Adrenal gland (tissue), 12 donors: ENCODE data around the gene GNL3L. TPM values are rescaled to one million over a fixed set of nuclear protein-coding genes. Genes with fewer than 3 reads are reported as not detected.
"Not testable (repeated sequence)": the region's sequence is repeated elsewhere in the genome, so short reads cannot be mapped to it uniquely, and the experiment has no call there.

Source experiments
- DNase-seq, 7 donors: peaks; one replicate each; pipeline ENCODE4 v3.0.0-alpha.2; 2019 to 2020
- H3K27ac ChIP-seq, 5 donors: fragments of 200-600 bp; sonication (generic) in 4 of 5; 1 replicate in 3 of 5; 2 replicates in 2 of 5; pipeline versions ENCODE4 v1.5.1 to v1.8.0; 2016 to 2020; ENCODE audit warnings: mild to moderate bottlenecking in 1 of 5
- H3K27me3 ChIP-seq: fragments of 200-600 bp; 2 replicates; pipeline ENCODE4 v1.8.0; 2021
- H3K36me3 ChIP-seq, 2 donors: fragments of 200-600 bp; replicated peaks in 1 of 2; 1 replicate in 1 of 2; 2 replicates in 1 of 2; pipeline versions ENCODE4 v1.5.1 to v1.8.0; 2018 to 2022
- H3K4me1 ChIP-seq, 2 donors: fragments of 200-600 bp; replicated peaks in 1 of 2; 1 replicate in 1 of 2; 2 replicates in 1 of 2; pipeline versions ENCODE4 v1.5.1 to v1.8.0; 2018 to 2021
- H3K4me3 ChIP-seq, 4 donors: fragments of 200-600 bp; sonication (generic) in 3 of 4; one replicate each; pipeline ENCODE4 v1.5.1; 2016 to 2018
- H3K9me3 ChIP-seq, 3 donors: fragments of 200-600 bp; sonication (generic) in 1 of 3; replicated peaks in 1 of 3; 1 replicate in 2 of 3; 2 replicates in 1 of 3; pipeline versions ENCODE4 v1.5.1 to v1.8.0; 2016 to 2021
- CTCF ChIP-seq, 6 experiments: fragments of 450-650 bp in 4 of 6; fragments of 200-600 bp in 2 of 6; sonication (generic) in 1 of 6; IDR thresholded peaks; 1 replicate in 5 of 6; 2 replicates in 1 of 6; pipeline versions ENCODE4 v1.5.1 to v1.8.0; 2016 to 2021; ENCODE audit warnings: antibody characterized with exemption in 6 of 6, mild to moderate bottlenecking in 2 of 6, moderate library complexity in 1 of 6
- POLR2A ChIP-seq, 2 donors: fragments of 450-650 bp; IDR thresholded peaks; one replicate each; pipeline ENCODE4 v1.6.1; 2017; ENCODE audit warnings: antibody characterized with exemption in 2 of 2, mild to moderate bottlenecking in 2 of 2, moderate library complexity in 1 of 2
- WGBS, 4 donors: extraction: QIAGEN DNeasy Blood & Tissue Kit in 2 of 4; methylation state at CpG; one replicate each; pipeline versions ENCODE4 v1.1.5 to v1.1.7; 2013 to 2017; 5-methylcytosine and 5-hydroxymethylcytosine counted together
- intact Hi-C, 2 donors: fragments of 100-400 bp; cut with DNase I; formaldehyde crosslinking; loops; one replicate each; pipeline versions ENCODE4 v1.14.1 to v1.15.0; 2022 to 2023
- polyA plus RNA-seq, 3 donors: library from polyadenylated mRNA; stranded (reverse); fragments of 200-250 nt in 2 of 3; fragments of 350-450 nt in 1 of 3; fragmentation: Illumina TruSeq in 1 of 3; extraction: RNeasy Lipid Tissue Mini Kit (QIAGEN cat#74804) in 1 of 3; gene quantifications; one replicate each; pipeline ENCODE4 v1.2.3, GENCODE V29; 2013 to 2014
- total RNA-seq, 9 donors: library from RNA; depleted of rRNA in 4 of 9; stranded (reverse); fragments of >200 nt in 4 of 9; fragments of 120-200 nt in 1 of 9; fragmentation: NEBNext Ultra II Directional in 1 of 9; extraction: Animal tissue kit (Norgen Biotek cat#: 25700) in 1 of 9; gene quantifications; one replicate each; pipeline versions ENCODE4 v1.1.0 to v1.2.4, GENCODE V29; 2013 to 2023
- donor health status: healthy with polysubstance abuse.
- donor health status: Bipolar disorder and iron deficiency.
- donor health status: DM: yes; HTN: yes; CAD: no.
- donor health status: DM: no; HTN: no; CAD: no.
- donor health status: DM: no; HTN: no; CAD: no.
- donor health status: DM: yes; HTN: yes; CAD: no.

GNL3L gene
- total and polyA plus RNA-seq, 12 donors: 2.0 to 37.5 (median 23.4) TPM

DNA sequence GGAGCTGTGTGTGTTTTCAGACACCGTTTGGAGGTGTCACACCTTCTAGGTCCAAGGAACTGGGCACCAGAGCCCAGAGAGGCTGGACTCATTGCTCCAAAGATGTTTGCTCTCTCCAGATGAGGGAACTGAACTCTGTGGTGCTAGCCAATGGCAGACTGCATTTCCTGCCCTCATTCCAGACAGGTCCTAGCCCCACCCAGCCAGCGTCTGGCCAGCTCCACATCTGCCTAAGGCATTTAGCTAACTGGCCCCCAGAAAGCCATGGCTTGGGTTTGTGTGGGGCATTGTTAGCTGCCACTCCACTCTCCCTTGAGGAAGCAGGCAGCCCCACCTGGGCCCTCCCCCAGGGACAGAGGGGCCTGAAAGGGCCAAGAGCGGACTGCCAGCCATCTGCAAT lies 45.4 kb upstream of the GNL3L start:
- intact Hi-C loops: no loop called here
- DNase-seq: no peak
- H3K27ac ChIP-seq: no peak overlapping the region
- H3K36me3 ChIP-seq: no peaks in the 10 kb centered on the region
- no peaks in the 10 kb centered on the region for H3K4me1 ChIP-seq
- TF ChIP-seq POLR2A (IDR thresholded peaks at IDR 0.05) (no peak), CTCF (IDR thresholded peaks at IDR 0.05) (no peak)
- H3K4me3 ChIP-seq: no peak overlapping the region
- 22 to 73% (median 64%) methylated on average over 1 to 3 of the region's 3 CpGs for WGBS, 4 donors
- H3K9me3 ChIP-seq: no peaks in the 10 kb centered on the region
- no peaks in the 10 kb centered on the region for H3K27me3 ChIP-seq

DNA sequence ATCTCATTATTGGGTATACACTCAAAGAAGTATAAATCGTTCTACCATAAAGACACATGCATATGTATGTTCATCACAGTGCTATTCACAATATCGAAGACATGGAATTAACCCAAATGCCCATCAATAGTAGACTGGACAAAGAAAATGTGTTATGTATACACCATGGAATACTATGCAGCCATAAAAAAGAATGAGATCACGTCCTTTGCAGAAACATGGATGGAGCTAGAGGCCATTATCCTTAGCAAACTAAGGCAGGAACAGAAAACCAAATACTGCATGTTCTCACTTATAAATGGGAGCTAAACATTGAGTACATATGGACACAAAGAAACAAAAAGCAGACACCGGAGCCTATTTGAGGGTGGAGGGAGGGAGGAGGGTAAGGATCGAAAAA lies 40.2 kb upstream of the GNL3L start:
- H3K36me3 ChIP-seq, H3K9me3 ChIP-seq, H3K4me3 ChIP-seq, intact Hi-C loops, H3K27ac ChIP-seq, DNase-seq, H3K27me3 ChIP-seq, H3K4me1 ChIP-seq: not testable (repeated sequence)
- whole genome bisulfite sequencing, 4 donors: 84 to 97% (median 92%) methylated on average over 5 of the region's 5 CpGs

DNA sequence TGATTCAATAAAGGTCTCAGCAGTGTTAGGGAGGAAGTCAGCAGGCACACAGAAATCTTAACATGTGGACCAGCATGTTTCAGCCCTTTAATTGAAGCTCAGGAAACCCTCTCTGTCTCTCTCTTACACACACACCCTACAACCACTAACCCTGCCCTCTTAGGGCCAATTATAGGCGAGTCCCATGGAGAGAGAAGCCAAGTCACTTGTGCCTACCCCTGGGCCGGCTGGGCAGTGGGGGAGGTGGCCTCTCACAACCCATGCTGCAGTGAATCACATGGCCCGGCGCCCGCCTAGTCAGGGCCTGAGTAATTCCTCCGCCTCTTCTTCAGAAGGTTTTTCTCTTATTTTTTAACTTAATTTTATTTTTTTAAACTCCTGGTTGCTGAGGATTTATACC lies 37.7 kb upstream of the GNL3L start:
- TF ChIP-seq POLR2A (IDR thresholded peaks at IDR 0.05): no peak
- no peak for TF ChIP-seq CTCF (IDR thresholded peaks at IDR 0.05)
- DNase-seq: peak; percentile 59 to 80 (median 74)
- 26 to 46% (median 35%) methylated on average over 5 to 6 of the region's 6 CpGs for WGBS, 4 donors
- no peaks in the 10 kb centered on the region for H3K4me1 ChIP-seq
- peaks cover under 1% of the 10 kb centered on the region for H3K27me3 ChIP-seq
- H3K4me3 ChIP-seq: no peak overlapping the region
- H3K27ac ChIP-seq: peak overlapping the region in 2 of 5 donors; percentile 15 to 65
- no peaks in the 10 kb centered on the region for H3K9me3 ChIP-seq
- intact Hi-C loops: no loop called here
- H3K36me3 ChIP-seq: no peaks in the 10 kb centered on the region

DNA sequence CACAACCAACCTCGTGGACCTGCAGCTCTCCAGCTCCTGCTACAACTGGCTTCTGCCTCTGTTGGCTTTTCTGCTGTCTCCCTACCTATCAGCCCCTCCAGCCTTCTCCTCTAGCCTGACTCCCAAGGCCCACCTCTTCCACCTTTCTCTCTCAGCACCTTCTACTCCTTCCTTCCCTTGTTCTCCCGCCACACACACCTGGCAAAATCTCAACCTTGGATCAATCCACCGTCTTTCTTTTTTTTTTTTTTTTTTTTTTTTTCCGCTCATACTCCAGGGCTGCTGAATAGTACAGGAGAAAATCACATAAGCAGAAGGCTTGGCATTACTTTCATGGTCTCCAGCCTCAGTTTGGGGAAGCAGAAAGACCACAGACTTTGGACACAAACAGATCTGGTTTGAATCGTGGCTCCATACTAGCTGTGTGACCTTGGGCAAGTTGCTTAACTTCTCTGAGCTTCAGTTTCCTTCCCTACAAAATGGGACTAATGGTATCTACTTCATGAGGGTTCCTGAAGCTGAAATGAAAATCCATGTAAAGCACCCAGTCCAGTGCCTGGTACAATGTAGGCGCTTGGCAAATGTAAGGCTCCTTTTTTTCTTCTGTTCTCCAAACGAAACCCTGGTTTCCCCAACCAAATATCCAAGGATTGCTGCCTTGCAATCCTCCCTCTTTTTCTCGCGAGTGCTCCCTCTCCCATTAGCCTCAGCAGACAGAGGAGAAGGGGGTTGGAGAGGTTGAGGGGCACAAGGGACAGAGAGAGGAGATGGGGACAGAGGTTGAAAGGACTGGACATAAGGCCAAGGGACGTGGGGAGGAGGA lies 35.6 kb upstream of the GNL3L start:
- peaks cover 5% of the 10 kb centered on the region for H3K27me3 ChIP-seq
- H3K9me3 ChIP-seq: no peaks in the 10 kb centered on the region
- peak overlapping the region in 2 of 4 donors; percentile 32 to 50 for H3K4me3 ChIP-seq
- intact Hi-C loops: no loop called here
- TF ChIP-seq POLR2A (IDR thresholded peaks at IDR 0.05): no peak
- no peak for TF ChIP-seq CTCF (IDR thresholded peaks at IDR 0.05)
- H3K27ac ChIP-seq: peak overlapping the region in 3 of 5 donors; percentile 22 to 72 (median 57)
- H3K36me3 ChIP-seq: no peaks in the 10 kb centered on the region
- 29 to 55% (median 36%) methylated on average over 10 of the region's 10 CpGs for WGBS, 4 donors
- H3K4me1 ChIP-seq: no peaks in the 10 kb centered on the region
- DNase-seq: no peak
